NCI-H82 treated with DMSO at 0.1 percent for 48 hours (cell line): ENCODE data around the gene CEP152.

Source experiments
- DNase-seq: peaks from one replicate; lab custom pipeline; 2025; ENCODE audit not compliant: unreplicated experiment; lab: John Stamatoyannopoulos, UW

The CEP152 gene

GRCh38 chr15:48777645-48778330 lies 33.1 kb downstream of the CEP152 start:
- DNase-seq, result no peak

- DNase-seq, result no peak
Observed at GRCh38 chr15:48775546-48775945, 35.3 kb downstream of the CEP152 start.

GRCh38 chr15:48774484-48774883 lies 36.4 kb downstream of the CEP152 start:
- DNase-seq, result no peak

DNA sequence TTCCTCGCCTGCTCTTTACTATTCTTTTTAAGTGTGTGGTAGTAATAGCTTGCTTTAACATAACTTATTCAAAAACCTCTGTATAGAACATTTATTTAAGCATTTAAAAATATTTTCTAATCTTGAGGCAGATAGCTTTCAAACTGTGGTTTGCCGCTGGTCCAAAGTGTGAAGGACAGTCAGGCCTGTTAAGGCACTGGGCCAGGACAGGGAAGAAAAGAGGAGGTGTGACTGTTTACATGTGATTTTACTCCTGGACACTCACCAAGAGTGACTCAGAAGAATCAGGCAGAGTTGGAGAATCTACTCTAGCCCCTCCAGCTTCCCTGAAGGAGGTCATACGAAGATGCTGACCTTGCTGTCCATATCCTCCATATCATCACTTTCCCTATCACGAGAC lies 44.7 kb downstream of the CEP152 start:
- no peak for DNase-seq

- DNase-seq, result no peak
Observed at GRCh38 chr15:48765022-48765421, 45.8 kb downstream of the CEP152 start.

DNA sequence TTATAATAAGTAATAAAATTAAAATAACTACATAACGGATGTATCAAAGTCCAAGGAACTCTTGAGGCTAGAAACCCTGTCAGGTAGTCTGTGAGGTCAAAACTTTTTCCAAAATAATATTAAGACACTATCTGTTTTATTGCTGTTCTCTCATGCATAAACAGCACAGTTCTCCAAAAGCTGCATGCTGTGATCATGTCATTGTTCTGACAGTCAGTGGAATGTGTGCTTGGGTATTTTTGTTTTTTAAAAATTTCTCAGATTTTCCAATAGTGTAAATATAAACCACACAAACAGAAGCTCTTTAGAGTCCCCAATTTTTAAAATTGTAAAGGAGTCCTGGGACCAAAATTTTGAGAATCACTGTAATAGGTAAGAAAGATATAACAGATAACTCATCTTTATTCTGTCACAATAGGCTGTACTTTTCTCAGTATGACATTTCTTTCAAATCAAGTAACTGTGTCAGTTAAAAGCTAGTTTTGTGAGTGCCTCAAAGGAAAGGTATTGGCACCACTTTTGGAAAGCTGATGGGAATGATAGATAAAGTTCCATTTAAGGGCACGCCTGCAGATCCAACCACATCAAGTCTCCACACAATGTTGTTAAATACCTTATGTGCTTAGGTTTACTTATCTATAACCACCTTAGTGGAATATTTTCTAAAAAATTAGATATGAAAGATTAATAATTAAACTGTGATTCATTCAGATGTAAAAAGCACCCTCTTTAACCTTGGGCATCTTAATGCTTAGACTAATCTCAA lies 49.3 kb downstream of the CEP152 start:
- DNase-seq, result no peak

- no peak for DNase-seq
Observed at GRCh38 chr15:48759921-48760320, 50.9 kb downstream of the CEP152 start.

GRCh38 chr15:48757661-48758060 lies 53.2 kb downstream of the CEP152 start:
- DNase-seq, result no peak

GRCh38 chr15:48754011-48754410 lies 56.9 kb downstream of the CEP152 start:
- no peak for DNase-seq

DNA sequence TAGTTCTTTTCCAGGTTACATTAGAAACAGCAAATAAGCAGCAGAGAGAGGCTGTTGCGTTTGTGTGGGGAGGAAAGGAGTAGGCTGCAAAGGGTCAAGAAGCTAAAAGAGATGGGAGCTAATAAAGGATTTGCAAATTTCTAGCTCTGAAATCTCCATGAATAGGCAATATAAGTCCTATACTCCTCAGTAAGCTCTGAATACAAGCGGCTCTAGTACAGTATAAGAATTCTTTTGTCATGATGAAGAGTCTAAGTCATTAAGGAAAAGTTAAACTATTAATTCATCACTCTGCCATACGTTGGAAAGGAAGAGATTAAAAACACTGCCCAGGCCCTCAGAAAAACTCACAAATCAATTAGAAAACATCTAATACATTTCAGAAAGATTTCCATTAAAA lies 59.3 kb downstream of the CEP152 start:
- no peak for DNase-seq

GRCh38 chr15:48748535-48748934 lies 62.3 kb downstream of the CEP152 start:
- no peak for DNase-seq

GRCh38 chr15:48733615-48734014 lies 77.3 kb downstream of the CEP152 start:
- no peak for DNase-seq

GRCh38 chr15:48730506-48730905 lies 80.4 kb downstream of the CEP152 start:
- DNase-seq, result no peak

DNA sequence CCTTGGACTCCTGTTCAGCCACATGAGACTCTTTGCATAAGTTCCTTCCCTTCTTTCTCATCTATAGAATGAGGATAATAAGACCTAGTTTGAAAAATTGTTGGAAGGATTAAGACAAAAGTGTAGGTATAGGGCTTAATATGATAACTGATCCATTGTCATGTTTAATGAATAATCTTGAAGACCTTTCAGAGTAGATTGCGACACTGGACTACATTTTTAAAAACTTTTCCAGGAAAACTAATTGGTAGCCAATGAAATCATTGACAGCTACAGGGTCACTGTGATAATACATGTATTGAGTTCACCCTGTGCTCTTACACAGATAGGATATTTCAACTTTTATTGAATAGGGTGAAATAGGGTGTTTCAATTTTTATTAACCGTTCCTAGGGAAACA lies 86.9 kb downstream of the CEP152 start:
- no peak for DNase-seq

DNA sequence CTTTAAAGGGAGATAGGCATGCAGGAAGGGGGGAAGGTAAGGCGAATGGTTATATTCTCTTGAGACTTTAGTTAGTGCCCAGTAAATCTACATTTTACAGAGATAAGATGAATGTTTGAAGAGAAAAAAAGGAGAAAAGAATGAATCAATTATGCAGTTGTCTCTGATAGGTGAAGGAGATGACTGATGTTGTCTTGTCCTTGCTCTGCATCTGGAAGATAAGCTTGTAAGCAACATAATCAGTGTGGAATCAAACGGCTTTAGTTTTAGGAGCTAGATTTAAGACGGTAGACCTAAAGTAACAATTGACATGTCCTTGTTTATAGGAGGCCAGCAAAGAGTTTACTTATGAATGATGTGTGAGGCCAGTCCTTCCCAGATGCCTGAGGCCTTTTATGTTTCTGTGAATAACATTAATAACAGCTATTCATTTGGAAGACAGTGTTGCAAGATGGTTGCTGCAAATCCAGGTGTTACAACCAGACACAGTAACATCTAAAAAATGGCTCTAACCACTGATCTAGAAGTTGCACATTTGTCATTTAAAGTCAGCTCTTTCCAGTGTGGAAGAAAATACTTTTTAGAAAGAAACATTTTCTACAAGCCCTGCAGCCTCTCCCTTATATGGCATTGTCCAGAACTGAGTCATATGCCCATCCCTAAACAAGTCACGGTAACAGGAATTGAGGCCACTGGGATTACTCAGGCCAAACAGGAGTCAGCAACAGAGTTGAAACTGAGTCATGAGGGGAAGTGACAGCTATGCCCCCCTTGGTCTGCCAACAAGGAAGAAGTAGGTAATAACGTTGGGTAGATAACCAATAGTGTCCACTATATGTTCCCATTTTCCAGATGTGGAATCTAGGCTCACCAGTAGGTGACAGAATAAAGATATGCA lies 87.9 kb downstream of the CEP152 start:
- no peak for DNase-seq

- DNase-seq, result no peak
Observed at GRCh38 chr15:48721061-48721810, 89.6 kb downstream of the CEP152 start.

DNA sequence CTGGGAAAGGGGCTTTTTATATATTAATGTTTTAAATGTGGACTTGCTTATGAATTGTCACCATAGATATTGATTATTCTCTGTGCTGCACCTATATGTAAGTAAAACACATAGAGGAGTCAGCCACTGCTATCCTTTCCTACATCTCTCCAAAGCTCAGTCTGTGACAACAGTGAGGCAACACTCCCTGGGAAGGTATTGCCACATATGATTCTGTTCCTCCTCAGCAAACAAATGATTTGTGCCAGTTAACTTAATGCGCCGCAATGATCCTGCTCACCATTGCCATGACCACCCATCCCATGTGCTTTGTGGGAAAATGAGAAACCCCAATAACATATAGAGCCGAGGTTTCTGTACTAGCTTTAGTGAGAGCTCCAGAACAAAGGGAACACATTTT lies 90.2 kb downstream of the CEP152 start:
- DNase-seq, result no peak

DNA sequence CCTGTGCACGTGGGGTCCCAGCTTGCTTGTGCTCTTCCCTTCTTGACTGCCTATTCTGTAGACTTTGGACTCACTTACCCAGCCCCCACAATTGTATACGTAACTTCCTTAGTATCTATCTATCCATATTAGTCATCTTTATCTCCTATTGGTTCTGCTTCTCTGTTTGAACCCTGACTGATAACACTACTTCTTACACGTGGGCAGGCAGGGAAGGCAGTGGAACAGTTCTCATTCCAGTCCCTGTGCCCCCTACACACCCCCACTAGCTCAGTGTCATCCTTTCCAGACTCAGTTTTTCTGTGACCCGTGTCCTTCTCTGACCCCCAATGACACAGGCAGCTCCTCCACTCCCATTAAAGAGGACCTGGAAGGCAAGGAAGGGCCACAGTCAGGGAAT lies 91.2 kb downstream of the CEP152 start:
- DNase-seq, result no peak

GRCh38 chr15:48718646-48719045 lies 92.2 kb downstream of the CEP152 start:
- no peak for DNase-seq

DNA sequence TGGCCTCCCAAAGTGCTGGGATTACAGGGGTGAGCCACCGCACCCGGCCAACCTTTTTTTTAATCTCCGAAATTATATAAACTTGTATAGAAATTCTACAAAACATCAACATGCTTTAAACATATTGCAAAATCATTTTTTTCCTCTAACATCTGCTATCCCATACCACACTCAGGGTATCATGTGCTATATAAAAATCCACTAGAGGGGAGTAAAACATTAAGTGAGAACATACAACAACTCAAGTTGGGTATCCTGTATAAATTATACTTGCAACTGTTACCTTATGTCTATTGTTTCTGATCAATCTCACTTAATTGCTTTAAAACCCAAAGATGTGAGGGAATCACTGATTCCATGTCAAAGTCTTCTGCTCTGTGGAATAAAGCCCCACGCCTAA lies 93.4 kb downstream of the CEP152 start:
- DNase-seq, result no peak

- no peak for DNase-seq
Observed at GRCh38 chr15:48712546-48712945, 98.3 kb downstream of the CEP152 start.
